ENCODE measurements around the gene CHCHD2.

GRCh38 chr7:56063500-56063881 lies 42.8 kb downstream of the CHCHD2 start:
- TF ChIP-seq POLR2AphosphoS5 (IDR thresholded peaks at IDR 0.05; ENCODE audit: low read depth, low read length) (no peak), POLR2A (IDR thresholded peaks at IDR 0.05; ENCODE audit: low read depth, low read length) (no peak), TAF1 (IDR thresholded peaks at IDR 0.05; ENCODE audit: borderline replicate concordance, low read depth, low read length) (no peak)
